ENCODE data around the gene HOXB2. TPM values are rescaled to one million over a fixed set of nuclear protein-coding genes. Genes with fewer than 3 reads are reported as not detected.

The HOXB2 gene
- total RNA-seq, 1 experiment from 2014 or later, result 3.7 TPM

GRCh38 chr17:48559122-48559839 is 14.4 kb upstream of the HOXB2 start (continued):
- TF ChIP-seq ATF2 (CRISPR knock-in tag; IDR thresholded peaks at IDR 0.05; ENCODE audit: borderline replicate concordance, low read depth) (no peak), USF2 (CRISPR knock-in tag; IDR thresholded peaks at IDR 0.05) (no peak), OVOL2 (CRISPR knock-in tag; IDR thresholded peaks at IDR 0.05; ENCODE audit: borderline replicate concordance) (no peak), MXD4 (CRISPR knock-in tag; IDR thresholded peaks at IDR 0.05; ENCODE audit: borderline replicate concordance) (no peak), PRDM15 (CRISPR knock-in tag; IDR thresholded peaks at IDR 0.05) (no peak), ETV6 (CRISPR knock-in tag; IDR thresholded peaks at IDR 0.05) (no peak), SP1 (CRISPR knock-in tag; conservative IDR thresholded peaks at IDR 0.05) (no peak), ZNF219 (CRISPR knock-in tag; IDR thresholded peaks at IDR 0.05; ENCODE audit: borderline replicate concordance) (no peak), E2F5 (CRISPR knock-in tag; IDR thresholded peaks at IDR 0.05) (no peak), ZBTB21 (CRISPR knock-in tag; IDR thresholded peaks at IDR 0.05; ENCODE audit: borderline replicate concordance) (no peak)

- ATAC-seq (no peak), DNase-seq (ENCODE audit: low spot score) (no peak)
- CTCF ChIA-PET, result interaction anchor here (0.8 to 1.9 kb wide), 2 partner anchors 57 to 78 kb away, joined by 3 to 7 read pairs; no protein-coding TSS in a partner anchor
- POLR2A ChIA-PET, result no interaction called here
- no peak overlapping the region for H3K27ac Mint-ChIP-seq
- H3K9me3 Mint-ChIP-seq, result no peaks in the 10 kb centered on the region
- H3K4me1 Mint-ChIP-seq, result peaks cover 35% of the 10 kb centered on the region
- H3K36me3 Mint-ChIP-seq, result no peaks in the 10 kb centered on the region
- peaks cover 100% of the 10 kb centered on the region; the same call in 1 of the 2 replicates for H3K27me3 Mint-ChIP-seq (ENCODE audit: low read depth)
- no peak overlapping the region for H3K4me3 Mint-ChIP-seq
- TF ChIP-seq E2F4 (CRISPR knock-in tag; IDR thresholded peaks at IDR 0.05; ENCODE audit: borderline replicate concordance, low read depth) (no peak), ZNF317 (CRISPR knock-in tag; IDR thresholded peaks at IDR 0.05; ENCODE audit: borderline replicate concordance, low read depth) (no peak), MXD4 (CRISPR knock-in tag; IDR thresholded peaks at IDR 0.05; ENCODE audit: borderline replicate concordance) (no peak), FOXP4 (CRISPR knock-in tag; IDR thresholded peaks at IDR 0.05) (no peak), ZNF281 (CRISPR knock-in tag; IDR thresholded peaks at IDR 0.05) (no peak), ZNF532 (CRISPR knock-in tag; IDR thresholded peaks at IDR 0.05; ENCODE audit: borderline replicate concordance) (no peak), CBFB (CRISPR knock-in tag; IDR thresholded peaks at IDR 0.05; ENCODE audit: low read depth) (no peak), FOXJ3 (CRISPR knock-in tag; IDR thresholded peaks at IDR 0.05; ENCODE audit: borderline replicate concordance) (no peak)
Observed at GRCh38 chr17:48558831-48559121, 13.9 kb upstream of the HOXB2 start.

All from WTC11 (cell line).